Activated CD4-positive, alpha-beta T cell treated with anti-CD3 and anti-CD28 coated beads, Interleukin-2, amount 10 ng/mL, durations not matched to agents 7 days and 5 days (primary cell): ENCODE results near the gene LRRC15. TPM values are rescaled to one million over a fixed set of nuclear protein-coding genes. Genes with fewer than 3 reads are reported as not detected.

ENCODE experiments used
- CTCF ChIA-PET: fragments of 350-600 bp; sonication (Branson Sonifier 250); formaldehyde crosslinking; loops from one replicate; lab custom pipeline; 2021; ENCODE audit warnings: antibody characterized with exemption; lab: Charles Lee
- POLR2A ChIA-PET: fragments of 350-600 bp; sonication (Branson Sonifier 250); formaldehyde crosslinking; loops from one replicate; lab custom pipeline; 2021; ENCODE audit warnings: antibody characterized with exemption; lab: Charles Lee
- DNase-seq: peaks from one replicate; pipeline ENCODE4 v3.0.0-alpha.2; 2020
- H3K27ac Mint-ChIP-seq: one replicate; pipeline ENCODE4 v1.8.0; 2021; ENCODE audit warnings: mild to moderate bottlenecking, moderate library complexity, mixed read lengths
- H3K27me3 Mint-ChIP-seq: one replicate; pipeline ENCODE4 v1.8.0; 2021; ENCODE audit warnings: mixed read lengths
- H3K36me3 Mint-ChIP-seq: one replicate; pipeline ENCODE4 v1.8.0; 2021; ENCODE audit warnings: low read depth, mixed read lengths
- H3K4me1 Mint-ChIP-seq: one replicate; pipeline ENCODE4 v1.8.0; 2021; ENCODE audit warnings: mixed read lengths
- H3K4me3 Mint-ChIP-seq: one replicate; pipeline ENCODE4 v1.8.0; 2021; ENCODE audit warnings: mild to moderate bottlenecking, moderate library complexity, mixed read lengths
- H3K9me3 Mint-ChIP-seq: one replicate; pipeline ENCODE4 v1.8.0; 2021; ENCODE audit warnings: mixed read lengths
- total RNA-seq, 2 experiments: library from RNA; stranded (reverse); gene quantifications; one replicate each; pipeline ENCODE4 v1.2.3, GENCODE V29; 2021

Gene LRRC15
- total RNA-seq, 2 experiments from 2014 or later, result not detected

- no peaks in the 10 kb centered on the region for H3K4me1 Mint-ChIP-seq
- no peaks in the 10 kb centered on the region for H3K9me3 Mint-ChIP-seq
- no peak for DNase-seq
- H3K4me3 Mint-ChIP-seq, result no peak overlapping the region
- ChIA-PET POLR2A (no interaction called here), CTCF (interaction anchor here (0.8 kb wide), 1 partner anchor 14 kb away, joined by 4 read pairs; no protein-coding TSS in a partner anchor)
- H3K27me3 Mint-ChIP-seq, result peaks cover 3% of the 10 kb centered on the region
- no peak overlapping the region for H3K27ac Mint-ChIP-seq
- no peaks in the 10 kb centered on the region for H3K36me3 Mint-ChIP-seq
These were observed 13.9 kb upstream of the LRRC15 start for GRCh38 chr3:194383276-194383940.

GRCh38 chr3:194382892-194383223 is 13.3 kb upstream of the LRRC15 start:
- Mint-ChIP-seq H3K27ac (no peak overlapping the region), H3K9me3 (no peaks in the 10 kb centered on the region), H3K36me3 (no peaks in the 10 kb centered on the region), H3K27me3 (peaks cover 3% of the 10 kb centered on the region), H3K4me1 (no peaks in the 10 kb centered on the region), H3K4me3 (no peak overlapping the region)
- CTCF ChIA-PET, result interaction anchor here (0.8 kb wide), 1 partner anchor 15 kb away, joined by 4 read pairs; no protein-coding TSS in a partner anchor
- no peak for DNase-seq
- POLR2A ChIA-PET, result no interaction called here

GRCh38 chr3:194382196-194382891 is 12.8 kb upstream of the LRRC15 start:
- CTCF ChIA-PET, result interaction anchor here (0.8 kb wide), 1 partner anchor 15 kb away, joined by 4 read pairs; no protein-coding TSS in a partner anchor
- H3K36me3 Mint-ChIP-seq, result no peaks in the 10 kb centered on the region

DNA sequence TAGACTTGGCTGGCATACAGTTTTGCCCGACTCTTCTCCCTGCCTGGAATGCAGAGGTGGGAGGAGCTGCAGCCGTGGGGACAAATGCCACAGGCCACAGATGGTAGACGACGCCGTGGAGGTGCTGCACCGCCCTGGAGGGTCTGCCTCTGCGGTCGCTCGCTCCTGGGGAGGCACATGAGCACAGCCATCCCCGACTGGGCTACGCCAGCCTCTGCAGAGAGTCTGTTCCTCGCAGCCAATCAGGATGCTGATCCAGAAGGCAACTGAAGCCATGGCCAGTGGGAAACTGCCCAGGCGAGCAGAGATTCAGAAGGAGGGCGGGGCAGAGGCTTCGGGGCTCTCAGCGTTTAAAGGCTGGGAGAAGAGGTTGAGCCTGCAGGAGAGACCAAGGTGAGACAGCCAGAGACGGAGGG is 11.9 kb upstream of the LRRC15 start:
- Mint-ChIP-seq H3K4me1 (no peaks in the 10 kb centered on the region), H3K27ac (no peak overlapping the region), H3K9me3 (no peaks in the 10 kb centered on the region), H3K4me3 (no peak overlapping the region), H3K27me3 (peaks cover 3% of the 10 kb centered on the region), H3K36me3 (no peaks in the 10 kb centered on the region)
- POLR2A ChIA-PET, result no interaction called here
- CTCF ChIA-PET, result no interaction called here
- DNase-seq, result no peak

More at GRCh38 chr3:194382196-194382891, 12.8 kb upstream of the LRRC15 start:
- Mint-ChIP-seq H3K4me1 (no peaks in the 10 kb centered on the region), H3K4me3 (no peak overlapping the region), H3K9me3 (no peaks in the 10 kb centered on the region), H3K27me3 (peaks cover 3% of the 10 kb centered on the region), H3K27ac (no peak overlapping the region)
- POLR2A ChIA-PET, result no interaction called here
- no peak for DNase-seq

DNA sequence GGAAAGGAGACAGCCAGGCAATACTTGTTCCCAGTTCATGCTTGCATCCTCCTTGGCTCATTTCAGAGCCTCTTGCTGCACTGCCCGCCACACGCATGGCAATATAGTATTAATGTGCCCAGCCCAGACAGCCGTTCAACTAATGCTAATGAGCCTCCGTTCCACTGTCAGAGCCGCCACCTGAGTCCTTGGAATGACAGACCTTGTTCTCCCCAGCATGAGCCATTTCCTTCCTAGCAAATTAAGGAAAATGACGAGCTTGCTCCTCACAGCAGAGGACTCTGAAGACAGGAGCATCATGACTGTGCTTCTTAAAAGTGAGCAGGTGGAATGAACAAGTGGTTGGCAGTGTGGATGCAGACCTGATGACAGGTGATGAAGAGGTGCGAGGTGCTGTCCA is 10.8 kb upstream of the LRRC15 start:
- ChIA-PET CTCF (no interaction called here), POLR2A (no interaction called here)
- H3K27me3 Mint-ChIP-seq, result peaks cover 3% of the 10 kb centered on the region

DNA sequence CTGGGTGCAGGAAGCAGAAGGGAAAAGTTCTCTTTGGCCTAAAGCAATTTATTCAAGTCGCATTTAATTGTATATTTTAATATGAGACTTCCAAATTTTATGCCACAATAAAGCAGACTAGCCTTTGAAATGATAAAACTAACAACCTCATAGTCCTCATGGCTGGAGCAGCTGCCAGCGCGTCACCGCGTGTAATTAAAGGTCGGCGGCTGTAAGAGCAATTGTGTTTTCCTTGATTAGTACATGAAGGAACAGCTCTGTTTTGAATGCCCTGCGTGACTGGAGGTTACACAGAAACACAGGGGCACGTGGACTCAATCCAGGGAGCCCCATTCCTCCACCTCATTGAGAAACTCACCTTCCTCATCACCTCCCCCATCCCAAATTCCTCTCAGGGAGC is 10.1 kb upstream of the LRRC15 start:
- ChIA-PET POLR2A (no interaction called here), CTCF (interaction anchor here (0.8 to 1.6 kb wide), 2 partner anchors 36 to 342 kb away, joined by 3 read pairs; no protein-coding TSS in a partner anchor)
- Mint-ChIP-seq H3K4me3 (no peak overlapping the region), H3K27ac (no peak overlapping the region), H3K9me3 (no peaks in the 10 kb centered on the region), H3K27me3 (peaks cover 3% of the 10 kb centered on the region), H3K4me1 (no peaks in the 10 kb centered on the region), H3K36me3 (no peaks in the 10 kb centered on the region)
- DNase-seq, result no peak

More for the DNA sequence above, 10.8 kb upstream of the LRRC15 start:
- H3K4me3 Mint-ChIP-seq, result no peak overlapping the region
- H3K9me3 Mint-ChIP-seq, result no peaks in the 10 kb centered on the region
- no peak for DNase-seq
- H3K4me1 Mint-ChIP-seq, result no peaks in the 10 kb centered on the region
- no peak overlapping the region for H3K27ac Mint-ChIP-seq
- no peaks in the 10 kb centered on the region for H3K36me3 Mint-ChIP-seq

GRCh38 chr3:194379231-194379630 is 9.7 kb upstream of the LRRC15 start:
- H3K4me1 Mint-ChIP-seq, result no peaks in the 10 kb centered on the region
- no peak overlapping the region for H3K4me3 Mint-ChIP-seq
- DNase-seq, result no peak
- no peak overlapping the region for H3K27ac Mint-ChIP-seq
- H3K36me3 Mint-ChIP-seq, result no peaks in the 10 kb centered on the region
- CTCF ChIA-PET, result interaction anchor here (0.8 to 1.6 kb wide), 2 partner anchors 35 to 342 kb away, joined by 3 read pairs; no protein-coding TSS in a partner anchor
- H3K9me3 Mint-ChIP-seq, result no peaks in the 10 kb centered on the region
- peaks cover 3% of the 10 kb centered on the region for H3K27me3 Mint-ChIP-seq
- POLR2A ChIA-PET, result no interaction called here

- Mint-ChIP-seq H3K27ac (no peak overlapping the region), H3K9me3 (no peaks in the 10 kb centered on the region), H3K36me3 (no peaks in the 10 kb centered on the region), H3K4me1 (no peaks in the 10 kb centered on the region), H3K4me3 (no peak overlapping the region), H3K27me3 (no peaks in the 10 kb centered on the region)
- ChIA-PET POLR2A (no interaction called here), CTCF (no interaction called here)
- DNase-seq, result no peak
These were observed 8.2 kb upstream of the LRRC15 start for GRCh38 chr3:194377708-194378107.

DNA sequence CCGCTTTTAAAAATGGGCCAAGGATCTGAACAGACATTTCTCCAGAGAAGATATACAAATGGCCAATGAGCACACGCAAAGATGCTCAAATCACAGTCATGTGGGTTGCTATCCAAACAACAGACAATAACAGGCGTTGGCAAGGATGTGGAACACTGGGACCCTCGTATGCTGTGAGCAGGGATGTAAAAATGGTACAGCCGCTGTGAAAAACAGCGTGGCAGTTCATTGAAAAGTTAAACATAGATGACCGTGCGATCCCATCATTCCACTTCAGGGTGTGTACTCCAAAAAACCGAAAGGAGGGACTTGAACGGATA is 6.7 kb upstream of the LRRC15 start:
- Mint-ChIP-seq H3K4me3 (no peak overlapping the region), H3K4me1 (no peaks in the 10 kb centered on the region), H3K36me3 (no peaks in the 10 kb centered on the region), H3K9me3 (no peaks in the 10 kb centered on the region), H3K27ac (no peak overlapping the region), H3K27me3 (no peaks in the 10 kb centered on the region)
- DNase-seq, result no peak
- POLR2A ChIA-PET, result no interaction called here
- CTCF ChIA-PET, result no interaction called here

DNA sequence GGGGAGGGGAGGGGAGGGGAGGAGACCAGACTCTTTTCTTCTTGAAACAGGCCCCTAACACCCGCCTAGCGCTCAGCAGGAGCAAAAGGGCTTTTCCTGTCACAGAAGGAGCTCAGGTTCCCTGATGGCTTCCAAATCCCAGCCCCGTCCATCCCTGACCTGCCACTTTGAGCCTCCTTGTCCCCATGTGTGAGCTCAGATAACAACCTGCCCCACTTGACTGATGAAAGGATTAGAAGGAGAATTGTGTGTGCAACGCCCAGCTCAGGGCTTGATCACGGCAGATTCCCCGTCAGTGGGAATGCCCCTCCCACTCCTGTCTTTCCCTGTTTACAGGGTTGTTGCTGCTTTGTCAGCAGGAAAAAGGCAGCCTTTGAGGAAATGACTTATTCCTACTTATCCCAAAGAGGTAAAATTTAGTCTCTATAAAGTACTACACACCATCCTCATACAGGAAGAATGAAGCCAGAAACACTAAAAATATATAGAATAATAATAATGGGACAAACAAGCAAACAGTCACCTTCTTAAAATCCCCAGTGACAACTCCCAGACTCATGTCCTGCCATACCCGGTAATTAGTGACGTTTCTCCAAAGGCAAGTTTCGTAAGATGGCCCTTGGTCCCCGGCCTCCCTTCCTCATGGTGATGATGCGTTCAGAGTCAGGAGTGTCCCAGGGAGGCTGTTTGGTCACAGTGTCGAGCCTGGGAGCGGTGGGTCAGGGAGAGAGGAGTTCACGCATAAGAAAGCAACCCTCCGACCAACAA is 6.1 kb upstream of the LRRC15 start:
- H3K4me3 Mint-ChIP-seq, result no peak overlapping the region
- no peaks in the 10 kb centered on the region for H3K36me3 Mint-ChIP-seq
- no peaks in the 10 kb centered on the region for H3K9me3 Mint-ChIP-seq
- DNase-seq, result no peak
- POLR2A ChIA-PET, result no interaction called here
- no peak overlapping the region for H3K27ac Mint-ChIP-seq
- no peaks in the 10 kb centered on the region for H3K4me1 Mint-ChIP-seq
- peaks cover 2% of the 10 kb centered on the region for H3K27me3 Mint-ChIP-seq
- CTCF ChIA-PET, result no interaction called here

DNA sequence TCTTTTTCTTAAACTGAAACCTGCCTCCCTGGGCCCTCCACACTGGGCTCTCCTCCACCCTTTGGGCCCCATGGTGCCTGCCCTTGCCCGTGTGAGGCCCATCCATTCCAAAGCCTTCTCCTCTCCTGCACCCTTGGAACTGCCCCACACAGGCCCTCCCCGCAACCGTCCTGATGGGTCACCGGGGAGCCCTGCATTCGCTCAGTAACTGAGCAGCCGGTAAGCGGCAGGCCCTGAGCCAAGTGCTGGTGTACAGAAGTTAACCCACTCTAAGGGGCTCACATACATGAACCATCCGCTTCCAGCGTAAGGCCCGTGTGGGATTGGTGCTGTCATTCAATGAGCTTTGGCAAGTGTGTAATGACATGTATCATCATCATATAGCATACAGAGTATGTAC is 5.4 kb upstream of the LRRC15 start:
- ChIA-PET POLR2A (no interaction called here), CTCF (no interaction called here)
- peaks cover 9% of the 10 kb centered on the region for H3K27me3 Mint-ChIP-seq
- no peak overlapping the region for H3K27ac Mint-ChIP-seq
- no peaks in the 10 kb centered on the region for H3K9me3 Mint-ChIP-seq
- no peaks in the 10 kb centered on the region for H3K36me3 Mint-ChIP-seq
- DNase-seq, result no peak
- no peaks in the 10 kb centered on the region for H3K4me1 Mint-ChIP-seq
- H3K4me3 Mint-ChIP-seq, result no peak overlapping the region

DNA sequence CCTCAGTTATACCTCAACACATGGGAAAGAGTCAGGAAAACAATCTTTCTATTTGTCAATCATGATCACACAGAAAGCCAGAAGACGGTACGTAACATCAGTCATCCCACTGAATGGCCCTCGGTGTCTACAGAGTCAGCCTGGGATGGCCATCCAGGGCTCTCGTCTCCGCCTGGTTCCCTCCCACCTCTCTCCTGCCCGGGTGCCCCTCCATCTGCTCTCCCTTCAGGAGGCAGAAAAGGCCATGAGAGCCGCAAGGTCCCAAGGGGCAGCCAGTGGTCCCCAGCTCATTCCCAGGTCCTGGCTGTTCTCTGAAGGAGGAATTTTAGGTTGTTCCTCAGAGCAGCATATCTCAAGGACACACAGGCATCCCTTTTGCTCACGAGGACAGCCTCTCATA is 4.4 kb upstream of the LRRC15 start:
- POLR2A ChIA-PET, result no interaction called here
- CTCF ChIA-PET, result no interaction called here
- H3K27me3 Mint-ChIP-seq, result peaks cover 18% of the 10 kb centered on the region

DNA sequence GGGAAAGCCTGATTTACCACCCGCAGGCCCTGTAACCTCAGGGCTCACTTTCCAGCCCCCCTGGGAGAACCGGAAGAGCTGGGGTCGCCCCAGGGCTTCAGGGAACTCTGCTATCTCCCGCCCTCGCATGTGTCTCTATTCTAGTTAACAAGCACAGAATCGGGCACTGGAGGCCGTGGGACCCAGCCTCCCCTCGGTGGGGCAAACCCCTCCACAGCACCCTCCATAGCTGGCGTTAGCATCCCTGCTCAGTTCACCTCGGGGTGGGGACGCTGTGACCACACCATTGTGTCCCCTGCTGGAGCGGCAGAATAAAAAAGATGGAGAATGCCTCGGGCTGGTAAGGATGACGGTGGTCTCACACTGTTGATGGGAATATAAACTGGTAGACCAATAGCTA is 3.5 kb upstream of the LRRC15 start:
- H3K36me3 Mint-ChIP-seq, result no peaks in the 10 kb centered on the region
- DNase-seq, result no peak
- peaks cover 25% of the 10 kb centered on the region for H3K27me3 Mint-ChIP-seq
- no peak overlapping the region for H3K4me3 Mint-ChIP-seq
- H3K9me3 Mint-ChIP-seq, result no peaks in the 10 kb centered on the region
- no peak overlapping the region for H3K27ac Mint-ChIP-seq
- no peaks in the 10 kb centered on the region for H3K4me1 Mint-ChIP-seq
- ChIA-PET POLR2A (interaction anchor here (0.6 kb wide), 1 partner anchor 496 kb away, joined by 7 read pairs; no protein-coding TSS in a partner anchor), CTCF (no interaction called here)

More for the DNA sequence above, 4.4 kb upstream of the LRRC15 start:
- Mint-ChIP-seq H3K4me3 (no peak overlapping the region), H3K4me1 (no peaks in the 10 kb centered on the region), H3K36me3 (no peaks in the 10 kb centered on the region), H3K27ac (no peak overlapping the region), H3K9me3 (no peaks in the 10 kb centered on the region)
- no peak for DNase-seq
